Measurements from ENCODE around the gene C2orf76.
"Not testable (repeated sequence)": the region's sequence is repeated elsewhere in the genome, so short reads cannot be mapped to it uniquely, and the experiment has no call there.

The C2orf76 gene

DNA sequence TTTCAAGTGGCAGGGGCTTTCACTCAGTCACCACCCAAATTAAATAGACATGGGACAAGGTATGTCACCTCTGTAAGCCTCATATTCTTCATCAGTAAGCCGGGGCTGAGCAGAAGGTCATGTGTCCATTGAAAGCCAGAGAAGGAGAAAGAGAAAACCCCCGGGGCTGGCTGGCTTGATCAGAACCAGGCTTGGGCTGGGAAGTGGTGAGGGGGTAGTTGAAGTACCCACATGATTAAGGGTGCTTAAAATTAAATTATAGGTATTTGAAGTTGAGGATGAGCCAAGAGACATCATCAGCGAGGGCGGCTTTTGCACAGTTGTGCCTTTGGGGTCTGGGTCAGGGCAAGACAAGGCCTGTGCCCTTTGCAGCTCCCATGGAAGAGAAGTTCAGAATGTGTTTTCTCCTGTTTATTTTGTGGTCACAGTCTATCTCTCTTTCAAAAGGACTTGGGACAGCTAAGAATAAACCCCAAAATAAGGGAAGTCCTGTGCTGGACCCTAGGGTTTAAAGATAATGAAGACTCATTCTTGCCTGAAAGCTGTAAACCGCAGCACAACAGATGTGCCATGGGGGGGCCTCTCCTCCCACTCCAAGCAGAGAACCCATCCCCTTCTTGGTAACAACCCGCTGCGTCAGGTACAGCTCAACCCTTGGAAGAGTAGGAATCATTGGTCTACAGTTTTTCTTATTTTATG is 10.8 kb upstream of the C2orf76 start:
- no peak for DNase-seq

DNA sequence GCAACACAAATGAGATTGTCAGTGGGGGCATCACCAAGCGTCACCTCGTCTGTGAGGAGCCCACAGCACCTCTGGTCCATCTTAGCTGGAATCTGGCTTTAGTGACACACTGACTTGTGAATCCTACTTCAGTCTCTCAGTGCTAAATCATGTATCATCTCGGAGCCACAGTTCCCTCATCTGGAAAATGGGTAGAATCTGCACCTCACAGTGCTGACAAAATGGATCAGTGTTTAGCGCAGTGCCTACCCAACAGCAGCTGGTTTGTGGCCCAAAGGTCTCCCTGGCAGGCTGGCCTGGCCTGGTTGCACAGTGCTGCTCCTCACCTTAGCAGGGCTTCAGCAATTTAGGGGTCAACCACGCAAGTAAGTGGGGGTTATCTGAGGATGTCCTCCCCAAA is 10.2 kb upstream of the C2orf76 start:
- no peak for DNase-seq

GRCh38 chr2:119376406-119376805 is 9.8 kb upstream of the C2orf76 start:
- not testable (repeated sequence) for DNase-seq

DNA sequence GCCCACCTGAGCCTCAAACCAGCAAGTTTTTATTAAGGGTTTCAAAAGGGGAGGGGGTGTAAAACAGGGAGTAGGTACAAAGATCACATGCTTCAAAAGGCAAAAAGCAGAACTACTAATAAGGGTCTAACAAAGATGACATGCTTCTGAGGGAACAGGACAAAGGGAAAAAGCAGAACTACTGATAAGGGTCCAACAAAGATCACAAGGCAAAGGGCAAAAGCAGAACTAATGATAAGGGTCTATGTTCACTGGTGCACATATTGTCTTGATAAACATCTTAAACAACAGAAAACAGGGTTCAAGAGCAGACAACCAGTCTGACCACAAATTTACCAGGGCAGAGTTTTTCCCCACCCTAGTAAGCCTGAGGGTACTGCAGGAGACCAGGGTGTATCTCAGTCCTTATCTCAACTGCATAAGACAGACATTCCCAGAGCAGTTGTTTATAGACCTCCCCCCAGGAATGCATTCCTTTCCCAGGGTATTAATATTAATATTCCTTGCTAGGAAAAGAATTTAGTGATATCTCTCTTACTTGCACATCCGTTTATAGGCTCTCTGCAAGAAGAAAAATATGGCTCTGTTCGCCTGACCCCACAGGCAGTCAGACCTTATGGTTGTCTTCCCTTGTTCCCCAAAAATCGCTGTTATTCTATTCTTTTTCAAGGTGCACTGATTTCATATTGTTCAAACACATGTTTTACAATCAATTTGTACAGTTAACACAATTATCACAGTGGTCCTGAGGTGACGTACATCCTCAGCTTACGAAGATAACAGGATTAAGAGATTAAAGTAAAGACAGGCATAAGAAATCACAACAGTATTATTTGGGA is 7.5 kb upstream of the C2orf76 start:
- DNase-seq = not testable (repeated sequence)

DNA sequence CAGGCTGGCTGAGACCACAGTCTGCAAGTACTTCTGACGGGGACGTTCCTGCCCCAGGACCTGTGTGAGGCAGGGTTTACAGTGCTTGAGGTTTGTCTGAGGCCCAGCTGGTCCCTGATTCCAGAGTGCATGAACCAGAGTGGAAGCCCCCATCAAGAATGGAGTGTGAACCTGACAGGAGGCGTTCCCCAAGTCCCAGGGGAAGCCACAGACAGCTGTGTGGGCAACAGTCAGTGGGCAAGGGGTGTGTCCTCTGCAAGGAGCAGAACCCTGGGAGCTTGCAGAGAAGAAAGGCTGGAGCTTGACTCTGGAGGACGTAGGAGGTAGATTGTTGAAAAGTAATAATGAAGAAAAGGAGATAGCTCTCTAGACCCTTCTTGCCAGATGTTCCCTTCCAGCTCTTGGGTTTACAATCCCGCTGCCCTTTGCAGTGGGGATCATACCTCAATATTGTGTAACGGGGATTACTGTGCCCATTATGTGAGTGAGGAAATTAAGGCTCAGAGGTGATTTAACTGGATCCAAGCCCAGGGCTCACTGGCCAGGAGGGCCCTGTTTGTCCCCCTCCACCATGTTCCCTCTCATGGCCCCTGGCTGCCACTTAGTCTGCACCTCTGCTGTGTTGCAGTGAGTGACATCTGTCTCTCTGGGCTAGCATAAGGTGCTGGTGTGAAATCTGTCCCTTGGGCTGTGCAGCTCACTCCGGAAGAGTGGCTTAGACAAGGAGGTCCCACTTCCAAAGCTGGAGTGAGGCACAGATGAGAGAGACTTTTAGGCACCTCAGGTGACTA is 6.3 kb upstream of the C2orf76 start:
- no peak for DNase-seq

DNA sequence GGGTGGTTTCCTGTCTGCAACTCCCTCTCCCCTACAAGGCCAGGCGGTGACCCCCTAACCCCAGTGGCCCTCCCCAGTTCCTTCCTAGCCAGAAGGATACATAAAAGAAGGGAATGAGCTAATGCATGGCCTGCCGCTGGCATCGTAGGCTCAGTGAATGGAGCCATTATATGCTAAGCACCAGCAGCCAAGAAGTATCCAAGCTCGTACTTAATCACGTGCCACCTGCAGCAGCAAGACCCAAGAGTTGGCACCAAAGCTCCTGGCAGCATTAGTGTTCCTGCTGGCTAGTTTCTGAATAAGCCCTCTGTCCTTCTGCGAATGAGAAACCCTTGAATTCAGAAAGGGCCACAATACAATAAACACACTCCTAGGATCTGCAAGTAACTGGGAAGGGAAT is 4.5 kb upstream of the C2orf76 start:
- no peak for DNase-seq

GRCh38 chr2:119369845-119370244 is 3.2 kb upstream of the C2orf76 start:
- no peak for DNase-seq

DNA sequence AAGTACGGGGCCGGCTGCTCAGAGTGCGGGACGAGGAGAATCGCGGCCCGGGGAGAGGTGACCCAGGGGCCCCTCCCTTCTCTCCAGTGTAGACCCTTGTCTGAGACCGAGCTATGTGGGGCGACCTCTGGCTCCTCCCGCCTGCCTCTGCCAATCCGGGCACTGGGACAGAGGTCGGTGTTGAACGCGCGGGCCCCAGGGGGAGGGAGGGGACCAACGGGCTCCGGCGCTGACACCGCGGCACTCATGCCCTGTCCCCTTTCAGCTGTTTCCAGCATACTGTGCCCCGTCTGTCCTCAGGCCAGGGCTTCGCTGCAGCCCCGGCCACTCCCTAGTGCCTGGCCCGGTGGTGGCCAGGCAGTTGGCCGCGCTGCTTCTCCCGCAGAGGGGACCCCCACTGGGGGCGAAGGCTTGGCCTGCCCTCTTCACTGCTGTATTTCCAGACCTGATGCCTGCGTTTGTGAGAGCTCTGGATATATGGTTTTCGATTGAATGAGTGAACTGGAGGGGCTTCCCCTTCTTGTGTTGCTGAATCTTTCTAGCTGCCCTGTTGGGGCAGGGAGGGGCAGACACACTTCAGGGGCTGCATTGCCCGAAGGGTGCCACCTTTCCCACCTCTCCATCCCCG is 952 bp upstream of the C2orf76 start:
- DNase-seq = peak; percentile 27

GRCh38 chr2:119366161-119366648 is 429 bp downstream of the C2orf76 start:
- DNase-seq = no peak

DNA sequence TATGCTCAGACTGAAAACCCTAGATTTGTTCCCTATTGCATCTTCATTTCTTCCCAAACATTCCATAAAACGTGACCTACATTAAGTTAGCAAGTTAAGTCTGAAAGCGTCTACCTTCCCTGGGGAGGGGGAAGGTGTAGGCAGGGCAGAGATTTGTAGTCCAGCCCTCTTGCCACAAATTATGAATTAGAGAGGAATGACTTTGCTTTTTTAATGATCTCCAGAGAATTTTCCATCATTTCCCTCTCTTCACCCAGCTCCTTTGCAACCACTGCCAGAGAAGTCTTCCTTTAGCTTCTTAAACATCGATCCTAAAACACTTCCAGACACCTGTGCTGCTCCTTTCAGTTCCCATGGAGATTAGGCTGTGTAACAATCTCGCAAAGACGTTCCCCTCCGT is 1.2 kb downstream of the C2orf76 start:
- DNase-seq = no peak

- DNase-seq = no peak
Observed at GRCh38 chr2:119364798-119365197, 1.8 kb downstream of the C2orf76 start.

- no peak for DNase-seq
Observed at GRCh38 chr2:119360423-119360966, 6.1 kb downstream of the C2orf76 start.

- no peak for DNase-seq
Observed at GRCh38 chr2:119359774-119360173, 6.9 kb downstream of the C2orf76 start.

DNA sequence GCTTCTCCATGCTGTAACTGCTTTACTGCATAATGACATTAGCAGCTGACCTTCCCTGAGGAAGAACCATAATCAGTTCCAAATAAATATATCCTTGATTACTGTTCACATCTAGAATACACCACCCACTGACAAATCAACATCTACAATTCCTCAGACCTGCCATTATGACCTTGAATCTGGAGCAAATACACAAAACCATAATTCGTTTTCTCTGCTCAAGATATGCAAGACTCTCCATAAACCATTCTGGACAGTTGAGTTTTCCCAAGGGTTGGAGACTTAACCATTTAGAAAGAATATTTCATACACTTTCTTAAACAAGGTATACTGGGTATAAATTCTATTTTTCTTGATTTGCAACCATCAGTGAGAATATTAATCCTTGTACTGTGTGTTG is 11.8 kb downstream of the C2orf76 start:
- no peak for DNase-seq

- DNase-seq = no peak
Observed at GRCh38 chr2:119352357-119352756, 14.3 kb downstream of the C2orf76 start.

GRCh38 chr2:119350311-119350998 is 16.2 kb downstream of the C2orf76 start:
- DNase-seq = no peak

DNA sequence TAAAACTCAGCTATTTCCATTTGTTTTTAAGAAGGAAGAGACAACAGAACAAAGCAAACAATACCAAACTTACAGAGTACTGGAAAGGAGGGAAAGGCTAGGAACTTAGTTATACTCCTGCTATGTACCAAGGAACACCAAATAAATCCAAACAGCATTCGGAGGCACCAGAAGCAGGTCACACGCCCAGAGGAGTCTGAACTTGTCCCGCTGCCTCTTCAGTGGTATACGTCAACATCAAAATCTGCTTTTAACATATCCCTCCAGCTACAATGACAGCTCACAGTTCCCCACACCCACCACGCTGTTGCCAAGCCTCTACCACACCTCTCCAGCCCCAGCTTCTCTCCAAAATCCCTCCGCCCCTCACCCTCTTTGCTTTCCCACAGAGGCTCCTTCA is 17.3 kb downstream of the C2orf76 start:
- DNase-seq = no peak

DNA sequence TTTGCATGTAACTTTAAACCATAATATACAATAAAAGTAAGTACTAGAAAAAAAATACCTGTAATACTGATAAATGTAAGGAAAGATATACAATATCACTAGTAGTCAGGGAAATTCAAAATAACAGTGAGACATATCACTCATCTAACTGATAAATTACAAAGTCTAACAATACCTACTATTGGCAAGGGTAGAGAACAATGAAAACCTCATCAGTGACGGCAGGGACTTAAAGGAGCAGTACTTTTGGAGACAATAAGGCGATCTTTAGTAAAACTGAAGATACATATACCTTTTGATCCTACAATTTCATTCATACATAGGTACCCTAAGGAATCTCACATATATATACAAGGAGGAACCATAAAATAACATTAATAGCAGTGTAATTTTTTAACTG is 24.9 kb downstream of the C2orf76 start:
- DNase-seq = no peak

DNA sequence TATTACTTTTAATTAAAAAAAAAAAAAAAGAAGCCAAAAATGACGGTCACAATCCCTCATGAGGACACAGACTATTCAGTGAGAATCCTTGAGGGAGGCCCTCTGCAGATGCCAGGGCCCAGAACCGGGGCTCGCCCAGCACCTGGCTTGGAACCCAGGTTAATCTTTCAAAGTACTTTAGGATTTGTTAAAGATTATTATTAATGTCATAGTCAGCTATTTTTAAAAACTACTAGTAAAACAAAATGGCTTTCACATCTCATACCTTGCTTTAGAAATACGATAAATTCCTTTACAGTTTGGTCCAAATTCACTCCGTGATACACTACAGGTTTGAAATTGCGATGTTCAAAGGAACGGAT is 27.1 kb downstream of the C2orf76 start:
- DNase-seq = no peak

DNA sequence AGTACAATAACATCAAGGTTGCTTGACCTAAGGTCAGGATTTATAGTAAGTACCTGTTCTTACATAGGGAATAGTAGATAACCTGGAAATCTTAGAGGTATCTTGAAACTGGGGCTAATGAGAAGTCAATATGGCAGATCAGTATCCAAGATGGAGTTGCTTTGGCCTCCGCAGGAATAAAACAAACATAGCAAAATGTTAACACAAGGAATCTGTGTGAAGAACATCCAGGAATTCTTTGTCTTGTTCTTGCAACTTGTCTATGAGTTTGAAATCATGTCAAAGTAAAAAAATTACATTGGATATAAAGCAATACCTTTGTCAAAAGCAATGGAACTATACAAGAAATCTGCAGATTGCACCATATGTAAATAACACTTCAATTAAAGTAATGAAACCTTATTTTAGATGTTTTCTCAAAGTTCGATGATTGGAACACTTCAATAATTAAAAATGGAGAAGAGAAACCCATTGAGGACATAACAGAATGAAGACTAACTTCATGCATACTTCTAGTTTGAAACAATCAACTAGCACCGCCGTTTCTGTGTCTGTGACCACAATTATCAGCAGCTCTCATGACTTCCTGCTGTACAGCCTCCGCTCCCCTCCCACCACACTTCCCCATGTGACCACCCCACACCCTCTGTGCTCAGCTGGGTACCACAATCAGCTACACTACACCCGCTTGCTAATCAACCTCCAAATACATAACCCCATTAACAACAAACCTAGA is 27.6 kb downstream of the C2orf76 start:
- DNase-seq = peak; percentile 54

DNA sequence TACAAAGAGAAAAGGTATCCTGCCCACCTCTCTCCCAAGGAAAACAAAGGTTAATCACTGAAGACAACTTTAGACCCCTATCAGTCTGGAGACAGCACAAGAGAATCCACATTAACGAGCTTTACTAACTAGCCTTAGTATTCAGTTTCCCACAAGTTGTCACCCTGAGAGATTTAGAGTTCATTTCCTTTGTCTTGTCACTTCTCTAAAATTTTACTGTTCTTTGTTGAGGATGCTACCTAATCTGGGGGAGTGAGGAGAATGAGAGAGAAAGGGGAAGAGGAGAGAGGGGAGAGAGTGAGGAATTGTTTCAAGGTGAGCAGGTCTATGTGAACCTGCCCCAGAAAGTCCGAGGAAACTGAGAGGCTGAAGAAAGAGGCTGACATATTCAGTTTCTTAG is 28.4 kb downstream of the C2orf76 start:
- no peak for DNase-seq
